Measurements from ENCODE around the gene DENND10.

The DENND10 gene

GRCh38 chr10:119055472-119055871, 48.4 kb upstream of the DENND10 start (continued):
- TF ChIP-seq TSHZ2 (CRISPR knock-in tag; IDR thresholded peaks at IDR 0.05) (no peak), CSRNP3 (CRISPR knock-in tag; IDR thresholded peaks at IDR 0.05) (no peak), GLIS3 (CRISPR knock-in tag; IDR thresholded peaks at IDR 0.05) (no peak), PPARA (CRISPR knock-in tag; IDR thresholded peaks at IDR 0.05; ENCODE audit: borderline replicate concordance) (no peak), TCF4 (CRISPR knock-in tag; IDR thresholded peaks at IDR 0.05; ENCODE audit: borderline replicate concordance) (no peak), TOX (CRISPR knock-in tag; IDR thresholded peaks at IDR 0.05; ENCODE audit: borderline replicate concordance) (no peak), BACH2 (CRISPR knock-in tag; IDR thresholded peaks at IDR 0.05; ENCODE audit: borderline replicate concordance) (no peak), ZFP3 (CRISPR knock-in tag; IDR thresholded peaks at IDR 0.05) (no peak)

GRCh38 chr10:119058010-119058409, 45.9 kb upstream of the DENND10 start:
- ATAC-seq, result no peak
- TF ChIP-seq PATZ1 (CRISPR knock-in tag; IDR thresholded peaks at IDR 0.05; ENCODE audit: borderline replicate concordance), result no peak
- TF ChIP-seq GLIS3 (CRISPR knock-in tag; IDR thresholded peaks at IDR 0.05), result no peak

GRCh38 chr10:119059557-119059956, 44.4 kb upstream of the DENND10 start:
- no peak for TF ChIP-seq ZFP3 (CRISPR knock-in tag; IDR thresholded peaks at IDR 0.05)
- no peak for TF ChIP-seq RARB (CRISPR knock-in tag; IDR thresholded peaks at IDR 0.05)
- no peak for TF ChIP-seq CREB5 (CRISPR knock-in tag; IDR thresholded peaks at IDR 0.05; ENCODE audit: low read depth)
- no peak for TF ChIP-seq PATZ1 (CRISPR knock-in tag; IDR thresholded peaks at IDR 0.05; ENCODE audit: borderline replicate concordance)
- TF ChIP-seq PPARA (CRISPR knock-in tag; IDR thresholded peaks at IDR 0.05; ENCODE audit: borderline replicate concordance), result no peak
- no peak for TF ChIP-seq ZNF70 (CRISPR knock-in tag; IDR thresholded peaks at IDR 0.05)
- no peak for TF ChIP-seq ZFP30 (CRISPR knock-in tag; IDR thresholded peaks at IDR 0.05)
- TF ChIP-seq OSR1 (CRISPR knock-in tag; IDR thresholded peaks at IDR 0.05), result no peak
- no peak for ATAC-seq

- no peak for ATAC-seq
- TF ChIP-seq RARB (CRISPR knock-in tag; IDR thresholded peaks at IDR 0.05), result no peak
- no peak for TF ChIP-seq CREB5 (CRISPR knock-in tag; IDR thresholded peaks at IDR 0.05; ENCODE audit: low read depth)
- no peak for TF ChIP-seq BACH2 (CRISPR knock-in tag; IDR thresholded peaks at IDR 0.05; ENCODE audit: borderline replicate concordance)
- TF ChIP-seq ESRRG (CRISPR knock-in tag; IDR thresholded peaks at IDR 0.05), result no peak
- TF ChIP-seq CSRNP3 (CRISPR knock-in tag; IDR thresholded peaks at IDR 0.05), result no peak
- TF ChIP-seq TOX (CRISPR knock-in tag; IDR thresholded peaks at IDR 0.05; ENCODE audit: borderline replicate concordance), result no peak
- TF ChIP-seq POU6F1 (CRISPR knock-in tag; IDR thresholded peaks at IDR 0.05; ENCODE audit: borderline replicate concordance, low read depth), result no peak
Measured at GRCh38 chr10:119060107-119060506, 43.8 kb upstream of the DENND10 start.
